K562 (cell line): ENCODE results near the gene YOD1. TPM values are rescaled to one million over a fixed set of nuclear protein-coding genes. Genes with fewer than 3 reads are reported as not detected.

Experiments used
- DNMT1 ChIP-seq: fragments of 450-650 bp; IDR thresholded peaks from 2 replicates; pipeline ENCODE4 v1.6.1; 2016; ENCODE audit warnings: antibody characterized with exemption, mild to moderate bottlenecking
- FOS ChIP-seq: IDR thresholded peaks from 3 replicates; pipeline ENCODE4 v1.6.1; 2011; ENCODE audit not compliant: insufficient read length; ENCODE audit errors: extremely low read depth
- GATAD2A ChIP-seq: fragments of 450-650 bp; IDR thresholded peaks from 2 replicates; pipeline ENCODE4 v1.6.1; 2017
- HLTF ChIP-seq: fragments of 450-650 bp; IDR thresholded peaks from 2 replicates; pipeline ENCODE4 v1.6.1; 2016
- KDM1A ChIP-seq, 2 experiments: fragments of 450-650 bp; IDR thresholded peaks; 2 replicates each; pipeline ENCODE4 v1.6.1; 2016; ENCODE audit warnings: mild to moderate bottlenecking in 2 of 2
- RB1 ChIP-seq: fragments of 450-650 bp; IDR thresholded peaks from 2 replicates; pipeline ENCODE4 v1.6.1; 2017; ENCODE audit warnings: low read depth, mild to moderate bottlenecking
- SPI1 ChIP-seq: IDR thresholded peaks from 2 replicates; pipeline ENCODE4 v1.6.1; 2011; ENCODE audit warnings: low read depth, low read length, control low read depth, borderline replicate concordance
- STAT6 ChIP-seq: sonication (generic); formaldehyde crosslinking; IDR thresholded peaks from 2 replicates; pipeline ENCODE4 v1.8.1; 2023; ENCODE audit warnings: mild to moderate bottlenecking, missing genetic modification reagents
- TRIM25 ChIP-seq: fragments of 450-650 bp; IDR thresholded peaks from 2 replicates; pipeline ENCODE4 v1.7.0; 2016; ENCODE audit warnings: borderline replicate concordance
- WHSC1 ChIP-seq: IDR thresholded peaks from one replicate; pipeline ENCODE4 v1.6.1; 2012; ENCODE audit warnings: low read length, control low read depth, inconsistent platforms
- ZC3H11A ChIP-seq: IDR thresholded peaks from 2 replicates; pipeline ENCODE4 v1.6.1; 2012; ENCODE audit warnings: low read depth, low read length, improper control_type of control experiment
- ZNF347 ChIP-seq: fragments of 450-650 bp; formaldehyde crosslinking; IDR thresholded peaks from 2 replicates; pipeline ENCODE4 v1.4.0; 2020; ENCODE audit warnings: low read depth, mild to moderate bottlenecking, moderate library complexity
- ZNF655 ChIP-seq: fragments of 250-450 bp; sonication (Bioruptor Pico); IDR thresholded peaks from 2 replicates; pipeline ENCODE4 v1.5.0; 2021
- polyA plus RNA-seq, 8 experiments: library from polyadenylated mRNA; depleted of rRNA in 4 of 8; stranded (reverse) in 5 of 8; unstranded in 3 of 8; fragments of >200 nt; fragmentation: Nextera tagmentation in 2 of 8; fragmentation: Illumina TruSeq in 1 of 8; extraction: Ambion mirVana in 2 of 8; extraction: Trizol in 1 of 8; gene quantifications; 2 replicates each; pipeline versions ENCODE4 v1.2.1 to v1.2.3, GENCODE V29; 2011 to 2014; ENCODE audit warnings: inconsistent platforms in 1 of 8, missing spikeins in 1 of 8
- total RNA-seq, 7 experiments: library from RNA; depleted of rRNA in 6 of 7; stranded (reverse); fragments of >200 nt in 6 of 7; fragmentation: Illumina TruSeq in 2 of 7; extraction: Trizol in 2 of 7; gene quantifications; 2 replicates each; pipeline versions ENCODE4 v1.2.1 to v1.2.3, GENCODE V29; 2011 to 2021; ENCODE audit warnings: low replicate concordance in 1 of 7
- TF ChIP-seq, protein P1 (sequence below), 3 experiments: fragments of 200-800 bp in 1 of 3; sonication (Bioruptor generic) in 1 of 3; sonication (generic) in 1 of 3; formaldehyde crosslinking in 1 of 3; IDR thresholded peaks; 2 replicates each; pipeline versions ENCODE4 v1.6.1 to v1.8.0; 2016 to 2022; ENCODE audit warnings: mild to moderate bottlenecking in 2 of 3, missing compliant biosample characterization in 2 of 3, missing genetic modification characterization in 2 of 3, missing genetic modification reagents in 1 of 3
- TF ChIP-seq, protein P2 (sequence below): fragments of 250-450 bp; sonication (Bioruptor Pico); IDR thresholded peaks from 2 replicates; pipeline ENCODE4 v1.5.0; 2020; ENCODE audit warnings: mild to moderate bottlenecking, borderline replicate concordance

YOD1 gene
- total and polyA plus RNA-seq, 9 of the 15 experiments (the other 6 are each of a cell fraction or from before 2014, with no cell fraction given) = 18.2 to 78.1 (median 46.9) TPM

- TF ChIP-seq, protein P1, sequence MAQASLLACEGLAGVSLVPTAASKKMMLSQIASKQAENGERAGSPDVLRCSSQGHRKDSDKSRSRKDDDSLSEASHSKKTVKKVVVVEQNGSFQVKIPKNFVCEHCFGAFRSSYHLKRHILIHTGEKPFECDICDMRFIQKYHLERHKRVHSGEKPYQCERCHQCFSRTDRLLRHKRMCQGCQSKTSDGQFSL (CRISPR knock-in tag; IDR thresholded peaks at IDR 0.05) = no peak
- TF ChIP-seq, protein P1 (tag; IDR thresholded peaks at IDR 0.05) = peak in 1 of 2 experiments; percentile 96; a peak in 3 of 4 replicates
- peak; percentile 95; the same call in 1 of the 2 replicates for TF ChIP-seq HLTF
- TF ChIP-seq ZNF655 (CRISPR knock-in tag) = peak; percentile 82; the same call in 1 of the 2 replicates
- TF ChIP-seq WHSC1 = no peak
- no peak for TF ChIP-seq TRIM25
- peak; percentile 16 for TF ChIP-seq RB1
- TF ChIP-seq DNMT1 = peak; percentile 38; the same call in 1 of the 2 replicates
- TF ChIP-seq ZC3H11A = no peak
- peak; percentile 73 for TF ChIP-seq FOS
- TF ChIP-seq ZNF347 (CRISPR knock-in tag) = peak; percentile 80; the same call in 1 of the 2 replicates
- peak; percentile 56; the same call in 1 of the 2 replicates for TF ChIP-seq SPI1
- TF ChIP-seq, protein P2, sequence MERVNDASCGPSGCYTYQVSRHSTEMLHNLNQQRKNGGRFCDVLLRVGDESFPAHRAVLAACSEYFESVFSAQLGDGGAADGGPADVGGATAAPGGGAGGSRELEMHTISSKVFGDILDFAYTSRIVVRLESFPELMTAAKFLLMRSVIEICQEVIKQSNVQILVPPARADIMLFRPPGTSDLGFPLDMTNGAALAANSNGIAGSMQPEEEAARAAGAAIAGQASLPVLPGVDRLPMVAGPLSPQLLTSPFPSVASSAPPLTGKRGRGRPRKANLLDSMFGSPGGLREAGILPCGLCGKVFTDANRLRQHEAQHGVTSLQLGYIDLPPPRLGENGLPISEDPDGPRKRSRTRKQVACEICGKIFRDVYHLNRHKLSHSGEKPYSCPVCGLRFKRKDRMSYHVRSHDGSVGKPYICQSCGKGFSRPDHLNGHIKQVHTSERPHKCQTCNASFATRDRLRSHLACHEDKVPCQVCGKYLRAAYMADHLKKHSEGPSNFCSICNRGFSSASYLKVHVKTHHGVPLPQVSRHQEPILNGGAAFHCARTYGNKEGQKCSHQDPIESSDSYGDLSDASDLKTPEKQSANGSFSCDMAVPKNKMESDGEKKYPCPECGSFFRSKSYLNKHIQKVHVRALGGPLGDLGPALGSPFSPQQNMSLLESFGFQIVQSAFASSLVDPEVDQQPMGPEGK (CRISPR knock-in tag) = peak; percentile 96
- TF ChIP-seq GATAD2A = peak; percentile 95
- TF ChIP-seq STAT6 (CRISPR knock-in tag) = no peak; the same call in none of the 2 replicates
- peak; percentile 92 to 96 for TF ChIP-seq KDM1A (IDR thresholded peaks at IDR 0.05)
These were observed 26.5 kb downstream of the YOD1 start (continued) for GRCh38 chr1:207024202-207025145.
